ENCODE results near the gene LTN1. TPM values are rescaled to one million over a fixed set of nuclear protein-coding genes. Genes with fewer than 3 reads are reported as not detected.

The LTN1 gene
- total and polyA plus RNA-seq, 2 donors (not counting 1 experiment from before 2014, with no cell fraction given) = 6.6 to 30.1 TPM

GRCh38 chr21:28962465-28962864 is 30.2 kb downstream of the LTN1 start:
- no peaks in the 10 kb centered on the region for H4K20me1 ChIP-seq (ENCODE audit: control insufficient read depth, insufficient read depth, low read length, poor library complexity, severe bottlenecking)
- DNase-seq (no peak), ATAC-seq (ENCODE audit: low read depth) (no peak)
- intact Hi-C loops (cut with micrococcal nuclease) = no loop called here
- Mint-ChIP-seq H3K27ac (no peak overlapping the region), H3K4me1 (no peaks in the 10 kb centered on the region), H3K4me3 (no peak overlapping the region), H3K27me3 (no peaks in the 10 kb centered on the region), H3K9me3 (ENCODE audit: insufficient read depth) (no peaks in the 10 kb centered on the region)
- no peaks in the 10 kb centered on the region for H3K79me2 ChIP-seq (ENCODE audit: control insufficient read depth, insufficient read depth, low read length)
- no peak overlapping the region for H3K4me2 ChIP-seq (replicated peaks; ENCODE audit: low read depth, low read length, poor library complexity, severe bottlenecking)
- H3K9me3 ChIP-seq (ENCODE audit: control extremely low read depth in 1 of 3, control insufficient read depth in 2 of 3, insufficient read depth in 1 of 3, low read length in 2 of 3) = no peaks in the 10 kb centered on the region
- no peak for TF ChIP-seq CTCF (IDR thresholded peaks at IDR 0.05)
- no peak for TF ChIP-seq EZH2 (IDR thresholded peaks at IDR 0.05; ENCODE audit: borderline replicate concordance, insufficient read depth, low read depth, low read length, poor library complexity, severe bottlenecking)
- H3K4me3 ChIP-seq (ENCODE audit: control extremely low read depth in 1 of 5, extremely low read depth in 1 of 5, insufficient read depth in 1 of 5, low read depth in 2 of 5, low read length in 4 of 5) = no peak overlapping the region
- WGBS (ENCODE audit: insufficient coverage) = no CpG with 5 or more reads among the region's 2 CpGs
- ChIA-PET POLR2A (no interaction called here), CTCF (no interaction called here)
- no peak overlapping the region for H2AFZ ChIP-seq (ENCODE audit: insufficient read depth, low read depth, low read length, poor library complexity, severe bottlenecking)
- no peak overlapping the region for H3K9ac ChIP-seq (ENCODE audit: low read length)
- H3K27me3 ChIP-seq (replicated peaks in 1 of 4; ENCODE audit: control extremely low read depth in 1 of 4, control insufficient read depth in 3 of 4, insufficient read depth in 4 of 4, low read length in 3 of 4) = no peaks in the 10 kb centered on the region
- no peak overlapping the region for H3K27ac ChIP-seq (ENCODE audit: low read length in 2 of 2)
- peaks cover 28 to 69% of the 10 kb centered on the region in 2 experiments for H3K36me3 ChIP-seq (replicated peaks in 1 of 2; ENCODE audit: control extremely low read depth in 1 of 2, control insufficient read depth in 1 of 2, extremely low read depth in 1 of 2, insufficient read depth in 2 of 2, low read length in 1 of 2)
- H3K4me1 ChIP-seq (ENCODE audit: control insufficient read depth in 2 of 2, insufficient read depth in 2 of 2, low read length in 2 of 2) = no peaks in the 10 kb centered on the region

GRCh38 chr21:28961927-28962326 is 30.8 kb downstream of the LTN1 start:
- Mint-ChIP-seq H3K4me1 (no peaks in the 10 kb centered on the region), H3K27me3 (no peaks in the 10 kb centered on the region), H3K27ac (no peak overlapping the region), H3K9me3 (ENCODE audit: insufficient read depth) (no peaks in the 10 kb centered on the region), H3K4me3 (no peak overlapping the region)
- Histone ChIP-seq H3K27me3 (replicated peaks in 1 of 4; ENCODE audit: control extremely low read depth in 1 of 4, control insufficient read depth in 3 of 4, insufficient read depth in 4 of 4, low read length in 3 of 4) (no peaks in the 10 kb centered on the region), H3K9me3 (ENCODE audit: control extremely low read depth in 1 of 3, control insufficient read depth in 2 of 3, insufficient read depth in 1 of 3, low read length in 2 of 3) (no peaks in the 10 kb centered on the region), H3K4me3 (ENCODE audit: control extremely low read depth in 1 of 5, extremely low read depth in 1 of 5, insufficient read depth in 1 of 5, low read depth in 2 of 5, low read length in 4 of 5) (no peak overlapping the region), H3K4me1 (ENCODE audit: control insufficient read depth in 2 of 2, insufficient read depth in 2 of 2, low read length in 2 of 2) (no peaks in the 10 kb centered on the region), H3K27ac (ENCODE audit: low read length in 2 of 2) (no peak overlapping the region), H3K79me2 (ENCODE audit: control insufficient read depth, insufficient read depth, low read length) (no peaks in the 10 kb centered on the region), H3K36me3 (replicated peaks in 1 of 2; ENCODE audit: control extremely low read depth in 1 of 2, control insufficient read depth in 1 of 2, extremely low read depth in 1 of 2, insufficient read depth in 2 of 2, low read length in 1 of 2) (peaks cover 24 to 67% of the 10 kb centered on the region in 2 experiments), H4K20me1 (ENCODE audit: control insufficient read depth, insufficient read depth, low read length, poor library complexity, severe bottlenecking) (no peaks in the 10 kb centered on the region), H3K4me2 (replicated peaks; ENCODE audit: low read depth, low read length, poor library complexity, severe bottlenecking) (no peak overlapping the region), H3K9ac (ENCODE audit: low read length) (no peak overlapping the region), H2AFZ (ENCODE audit: insufficient read depth, low read depth, low read length, poor library complexity, severe bottlenecking) (no peak overlapping the region)
- POLR2A ChIA-PET = no interaction called here
- DNase-seq (no peak), ATAC-seq (ENCODE audit: low read depth) (no peak)
- 93% methylated on average over 2 of the region's 3 CpGs for whole genome bisulfite sequencing (ENCODE audit: insufficient coverage)
- CTCF ChIA-PET = no interaction called here
- TF ChIP-seq CTCF (IDR thresholded peaks at IDR 0.05) (no peak), EZH2 (IDR thresholded peaks at IDR 0.05; ENCODE audit: borderline replicate concordance, insufficient read depth, low read depth, low read length, poor library complexity, severe bottlenecking) (no peak)
- intact Hi-C loops (cut with micrococcal nuclease) = no loop called here
